MM.1S (cell line): Measurements from ENCODE around the gene SAE1.

ENCODE experiments used
- DNase-seq: peaks from one replicate; pipeline ENCODE4 v3.0.0-alpha.2; 2015
- H2AFZ ChIP-seq: fragments of 300-600 bp; sonication (generic); 2 replicates; pipeline ENCODE4 v1.6.0; 2016; ENCODE audit warnings: antibody characterized with exemption, low read length
- H3F3A ChIP-seq: fragments of 300-600 bp; sonication (generic); 2 replicates; pipeline ENCODE4 v1.6.1; 2016; ENCODE audit warnings: mild to moderate bottlenecking, antibody characterized with exemption, low read length, moderate library complexity, mixed read lengths; ENCODE audit not compliant: insufficient read depth
- H3K27ac ChIP-seq: fragments of 300-600 bp; sonication (generic); 2 replicates; pipeline ENCODE4 v1.5.1; 2016; ENCODE audit warnings: mild to moderate bottlenecking, low read length
- H3K27me3 ChIP-seq: fragments of 300-600 bp; sonication (generic); replicated peaks from 2 replicates; pipeline ENCODE4 v1.6.0; 2016; ENCODE audit warnings: low read length; ENCODE audit not compliant: insufficient read depth
- H3K36me3 ChIP-seq: fragments of 300-600 bp; sonication (generic); replicated peaks from 2 replicates; pipeline ENCODE4 v1.6.1; 2016; ENCODE audit warnings: mild to moderate bottlenecking, low read length, mixed read lengths; ENCODE audit not compliant: insufficient read depth
- H3K4me1 ChIP-seq: fragments of 300-600 bp; sonication (generic); 2 replicates; pipeline ENCODE4 v1.6.1; 2016; ENCODE audit warnings: low read length, mixed read lengths
- H3K4me2 ChIP-seq: fragments of 300-600 bp; sonication (generic); 2 replicates; pipeline ENCODE4 v1.6.0; 2016; ENCODE audit warnings: low read depth, low read length
- H3K4me3 ChIP-seq: fragments of 300-600 bp; sonication (generic); 2 replicates; pipeline ENCODE4 v1.5.1; 2016; ENCODE audit warnings: low read length, mixed read lengths
- H3K79me2 ChIP-seq: fragments of 300-600 bp; sonication (generic); 2 replicates; pipeline ENCODE4 v1.6.1; 2016; ENCODE audit warnings: mixed run types, low read length, mixed read lengths
- H3K9ac ChIP-seq: fragments of 300-600 bp; sonication (generic); 2 replicates; pipeline ENCODE4 v1.6.1; 2016; ENCODE audit warnings: low read length, mixed read lengths
- H3K9me2 ChIP-seq: fragments of 300-600 bp; sonication (generic); replicated peaks from 2 replicates; pipeline ENCODE4 v1.6.1; 2016; ENCODE audit warnings: mild to moderate bottlenecking, low read length, mixed read lengths; ENCODE audit not compliant: insufficient read depth
- H3K9me3 ChIP-seq: fragments of 300-600 bp; sonication (generic); replicated peaks from 2 replicates; pipeline ENCODE4 v1.6.1; 2016; ENCODE audit warnings: mild to moderate bottlenecking, low read length, mixed read lengths; ENCODE audit not compliant: insufficient read depth
- H4K20me1 ChIP-seq: fragments of 300-600 bp; sonication (generic); 2 replicates; pipeline ENCODE4 v1.6.1; 2016; ENCODE audit warnings: mild to moderate bottlenecking, low read length, moderate library complexity, mixed read lengths; ENCODE audit not compliant: insufficient read depth
- EZH2 ChIP-seq: fragments of 300-600 bp; sonication (generic); optimal IDR thresholded peaks from 2 replicates; pipeline ENCODE3; 2017; ENCODE audit warnings: low read depth, mild to moderate bottlenecking, antibody characterized with exemption, low read length, mixed read lengths
- EZH2phosphoT487 ChIP-seq: fragments of 300-600 bp; sonication (generic); IDR thresholded peaks from 2 replicates; pipeline ENCODE4 v1.6.1; 2018; ENCODE audit warnings: antibody characterized with exemption, low read length
- TF ChIP-seq, protein P1 (sequence below): fragments of 300-600 bp; sonication (generic); IDR thresholded peaks from 2 replicates; pipeline ENCODE4 v1.5.1; 2016; ENCODE audit warnings: antibody characterized with exemption, low read length, mixed read lengths

The SAE1 gene

DNA sequence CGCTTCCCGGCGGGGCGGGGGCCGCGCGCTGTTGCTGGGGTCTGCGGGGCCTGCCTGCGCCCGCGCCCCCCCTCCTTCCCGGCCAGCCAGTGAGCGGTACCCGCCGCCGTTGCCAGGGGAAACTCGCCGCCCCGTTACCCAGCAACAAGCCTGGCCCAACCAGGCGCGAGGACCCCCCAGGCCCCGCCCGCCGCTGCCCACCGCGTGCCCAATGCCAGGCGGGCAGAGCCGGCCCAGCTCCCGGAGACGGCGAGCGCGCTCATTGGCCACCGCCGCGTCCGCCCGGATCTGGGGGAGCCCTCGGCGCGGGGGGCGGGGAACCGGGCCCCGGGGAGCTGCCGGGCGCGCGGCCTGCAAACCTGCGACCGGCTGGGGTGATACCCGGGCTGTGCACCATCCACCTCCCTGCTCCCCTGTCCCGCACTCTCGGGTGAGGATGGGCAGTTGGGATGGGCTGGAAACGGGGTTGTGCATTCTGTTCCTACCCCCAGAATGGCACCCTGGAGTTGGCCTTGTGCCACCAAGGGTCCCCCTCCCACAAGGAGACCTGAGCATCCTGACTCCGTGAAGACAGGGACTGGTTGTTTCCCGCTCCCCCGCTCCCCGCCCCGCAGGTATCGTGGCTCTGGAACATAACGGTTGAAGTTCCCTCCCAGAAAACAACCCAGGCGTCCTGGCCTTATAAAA, 109.1 kb downstream of the SAE1 start:
- Histone ChIP-seq H3K9me3 (no peaks in the 10 kb centered on the region), H3K27ac (no peak overlapping the region), H3K9ac (peak overlapping the region; percentile 30; the same call in 1 of the 2 replicates), H3K4me2 (peak overlapping the region; percentile 71), H3F3A (peaks cover 20% of the 10 kb centered on the region), H3K9me2 (no peaks in the 10 kb centered on the region), H3K27me3 (no peaks in the 10 kb centered on the region), H4K20me1 (no peaks in the 10 kb centered on the region), H3K4me1 (peaks cover 35% of the 10 kb centered on the region), H3K36me3 (no peaks in the 10 kb centered on the region), H3K79me2 (no peaks in the 10 kb centered on the region), H3K4me3 (peak overlapping the region; percentile 48; the same call in 1 of the 2 replicates), H2AFZ (no peak overlapping the region)
- DNase-seq, result peak; percentile 73
- TF ChIP-seq EZH2, result no peak
- TF ChIP-seq EZH2phosphoT487, result no peak
- TF ChIP-seq, protein P1, sequence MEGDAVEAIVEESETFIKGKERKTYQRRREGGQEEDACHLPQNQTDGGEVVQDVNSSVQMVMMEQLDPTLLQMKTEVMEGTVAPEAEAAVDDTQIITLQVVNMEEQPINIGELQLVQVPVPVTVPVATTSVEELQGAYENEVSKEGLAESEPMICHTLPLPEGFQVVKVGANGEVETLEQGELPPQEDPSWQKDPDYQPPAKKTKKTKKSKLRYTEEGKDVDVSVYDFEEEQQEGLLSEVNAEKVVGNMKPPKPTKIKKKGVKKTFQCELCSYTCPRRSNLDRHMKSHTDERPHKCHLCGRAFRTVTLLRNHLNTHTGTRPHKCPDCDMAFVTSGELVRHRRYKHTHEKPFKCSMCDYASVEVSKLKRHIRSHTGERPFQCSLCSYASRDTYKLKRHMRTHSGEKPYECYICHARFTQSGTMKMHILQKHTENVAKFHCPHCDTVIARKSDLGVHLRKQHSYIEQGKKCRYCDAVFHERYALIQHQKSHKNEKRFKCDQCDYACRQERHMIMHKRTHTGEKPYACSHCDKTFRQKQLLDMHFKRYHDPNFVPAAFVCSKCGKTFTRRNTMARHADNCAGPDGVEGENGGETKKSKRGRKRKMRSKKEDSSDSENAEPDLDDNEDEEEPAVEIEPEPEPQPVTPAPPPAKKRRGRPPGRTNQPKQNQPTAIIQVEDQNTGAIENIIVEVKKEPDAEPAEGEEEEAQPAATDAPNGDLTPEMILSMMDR, result no peak

DNA sequence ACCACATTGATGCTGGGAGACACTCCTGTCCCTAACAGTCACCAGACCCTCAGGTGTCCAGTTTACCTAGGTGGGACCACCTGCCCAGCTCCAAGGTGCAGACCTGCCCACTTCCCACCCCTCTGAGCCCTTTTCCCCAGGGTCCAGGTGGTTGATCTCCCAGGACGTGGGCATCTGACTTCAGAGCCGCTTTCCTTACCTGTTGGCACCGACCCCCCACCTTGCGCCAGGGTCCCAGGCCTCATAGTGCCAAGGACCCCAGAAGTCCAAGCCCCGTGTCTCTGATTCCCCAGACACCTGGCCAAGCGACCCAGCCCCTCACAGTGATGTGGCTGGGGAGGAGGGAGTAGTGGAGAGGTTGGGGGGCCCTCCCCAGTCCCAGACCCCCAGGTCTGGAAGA, 109.9 kb downstream of the SAE1 start:
- no peak overlapping the region for H3K4me3 ChIP-seq
- peaks cover 36% of the 10 kb centered on the region for H3K4me1 ChIP-seq
- H3K4me2 ChIP-seq, result peak overlapping the region; percentile 71
- no peaks in the 10 kb centered on the region for H3K36me3 ChIP-seq
- no peaks in the 10 kb centered on the region for H3K79me2 ChIP-seq
- H3K27ac ChIP-seq, result no peak overlapping the region
- H2AFZ ChIP-seq, result no peak overlapping the region
- no peaks in the 10 kb centered on the region for H3K9me3 ChIP-seq
- DNase-seq, result no peak
- no peaks in the 10 kb centered on the region for H4K20me1 ChIP-seq
- peaks cover 20% of the 10 kb centered on the region for H3F3A ChIP-seq
- peak overlapping the region; percentile 20; the same call in 1 of the 2 replicates for H3K9ac ChIP-seq
- no peaks in the 10 kb centered on the region for H3K9me2 ChIP-seq
- no peaks in the 10 kb centered on the region for H3K27me3 ChIP-seq
- TF ChIP-seq EZH2, result no peak

DNA sequence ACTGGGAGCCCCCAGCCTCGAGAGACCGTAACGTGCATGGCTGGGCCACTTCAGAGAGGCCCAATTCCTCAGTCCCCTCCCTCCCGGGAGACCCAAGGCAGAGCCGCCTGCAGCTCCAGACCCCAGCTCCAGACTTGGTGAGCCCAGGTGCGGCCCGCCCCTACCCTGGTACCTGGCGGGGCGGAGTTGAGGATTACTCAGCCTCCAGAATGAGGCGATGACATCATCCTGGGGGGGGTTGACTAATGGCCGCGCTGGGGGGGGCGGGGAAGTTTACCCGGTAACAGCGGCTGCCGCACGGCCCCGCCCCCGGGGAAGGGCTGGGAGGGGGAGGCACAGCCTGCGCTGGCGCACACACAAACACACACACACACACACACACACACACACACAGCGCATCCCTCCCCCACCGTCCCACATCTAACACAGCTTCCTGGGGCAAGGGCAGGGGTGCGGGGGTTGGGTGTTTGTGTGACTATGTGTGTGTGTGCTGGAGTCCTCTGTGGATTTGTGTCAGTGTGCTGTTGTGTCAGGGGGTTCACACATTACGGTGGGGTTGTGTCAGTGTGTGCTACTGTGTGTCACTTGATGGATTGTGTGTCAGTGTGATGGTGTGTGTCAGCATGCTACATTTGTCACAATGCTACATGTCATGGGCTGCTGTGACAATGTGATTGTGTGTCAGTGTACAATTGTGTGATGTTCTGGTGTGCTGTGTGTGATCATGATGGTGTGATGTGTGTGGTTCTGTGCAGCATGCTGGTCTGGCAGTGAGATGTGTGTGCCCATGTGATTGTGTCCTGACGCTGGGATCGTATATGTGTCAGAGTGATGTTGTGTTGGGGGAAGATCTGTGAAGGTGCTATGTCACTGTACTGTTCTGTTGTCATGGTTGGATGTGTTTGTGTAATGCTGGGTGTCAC, 110.6 kb downstream of the SAE1 start:
- Histone ChIP-seq H3K4me1 (peaks cover 36% of the 10 kb centered on the region), H3K4me3 (peak overlapping the region; percentile 32; the same call in 1 of the 2 replicates), H3K79me2 (no peaks in the 10 kb centered on the region), H3K9me3 (no peaks in the 10 kb centered on the region), H3K9me2 (no peaks in the 10 kb centered on the region), H2AFZ (peak overlapping the region; percentile 35; the same call in 1 of the 2 replicates), H3K27me3 (no peaks in the 10 kb centered on the region), H3K27ac (no peak overlapping the region), H3F3A (peaks cover 20% of the 10 kb centered on the region), H3K36me3 (no peaks in the 10 kb centered on the region), H4K20me1 (no peaks in the 10 kb centered on the region), H3K9ac (peak overlapping the region; percentile 32; the same call in 1 of the 2 replicates), H3K4me2 (peak overlapping the region; percentile 71)
- DNase-seq, result peak; percentile 82
- TF ChIP-seq, protein P1, result no peak
- TF ChIP-seq EZH2 (no peak), EZH2phosphoT487 (no peak)
